ENCODE measurements around the gene PEX14.

PEX14 gene

DNA sequence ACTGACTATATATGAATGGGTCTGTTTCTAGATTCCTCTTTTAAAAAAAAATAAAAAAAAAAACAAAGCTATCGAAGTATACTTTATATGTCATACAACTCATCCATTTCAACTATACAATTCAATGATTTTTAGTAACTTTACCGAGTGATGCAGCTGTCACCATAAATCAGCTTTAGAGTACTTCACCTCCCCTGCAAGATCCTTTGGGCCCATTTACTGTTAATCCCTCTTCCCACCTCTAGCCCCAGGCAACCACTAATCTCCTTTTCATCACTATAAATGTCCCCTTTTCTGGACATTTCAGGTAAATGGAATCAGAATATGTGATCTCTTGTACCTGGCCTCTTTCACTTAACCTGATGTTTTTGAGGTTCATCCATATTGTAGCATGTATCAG is 133.9 kb downstream of the PEX14 start:
- no peaks in the 10 kb centered on the region for H3K27me3 ChIP-seq
- H3K4me3 ChIP-seq: no peak overlapping the region
- H3K36me3 ChIP-seq: peaks cover 35% of the 10 kb centered on the region
- no peak overlapping the region for H3K27ac ChIP-seq
- H3K9ac ChIP-seq: no peak overlapping the region
- no peak overlapping the region for H3K4me2 ChIP-seq
- TF ChIP-seq Cebpa-rat (IDR thresholded peaks at IDR 0.05): no peak
- H3K9me3 ChIP-seq: no peaks in the 10 kb centered on the region
- H3K4me1 ChIP-seq: peaks cover 20% of the 10 kb centered on the region
- peaks cover 11% of the 10 kb centered on the region for H4K20me1 ChIP-seq

DNA sequence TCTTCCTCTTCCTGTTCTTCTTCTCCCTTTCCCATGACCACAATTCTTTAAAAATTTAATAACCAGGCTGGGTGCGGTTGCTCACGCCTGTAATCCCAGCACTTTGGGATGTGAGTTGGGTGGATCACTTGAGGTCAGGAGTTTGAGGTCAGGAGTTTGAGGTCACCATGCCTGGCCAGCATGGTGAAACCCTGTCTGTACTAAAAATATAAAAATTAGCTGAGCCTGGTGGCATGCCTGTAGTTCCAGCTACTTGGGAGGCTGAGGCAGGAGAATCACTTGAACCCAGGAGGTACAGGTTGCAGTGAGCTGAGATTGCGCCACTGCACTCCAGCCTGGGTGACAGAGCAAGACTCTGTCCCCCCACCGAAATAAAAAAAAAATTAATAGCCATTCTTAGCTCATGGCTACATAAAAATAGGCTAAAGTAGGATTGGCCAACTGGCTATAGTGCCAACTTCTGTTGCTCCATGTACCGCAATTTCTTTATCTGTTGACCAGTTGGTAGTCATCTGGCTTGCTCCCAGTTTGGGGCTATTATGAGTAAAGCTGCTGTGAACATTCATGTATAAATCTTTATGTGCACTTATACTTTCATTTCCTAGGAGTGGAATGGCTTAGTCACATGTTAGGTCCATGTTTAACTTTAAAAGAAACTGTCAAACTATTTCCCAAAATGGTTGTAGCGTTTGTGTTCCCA is 136.3 kb downstream of the PEX14 start:
- Histone ChIP-seq H3K4me1 (no peaks in the 10 kb centered on the region), H3K9me3 (no peaks in the 10 kb centered on the region), H3K4me2 (no peak overlapping the region), H3K36me3 (peaks cover 32% of the 10 kb centered on the region; the same call in 1 of the 2 replicates), H4K20me1 (peaks cover 33% of the 10 kb centered on the region), H3K4me3 (no peak overlapping the region), H3K27ac (no peak overlapping the region), H3K9ac (no peak overlapping the region), H3K27me3 (no peaks in the 10 kb centered on the region)
- TF ChIP-seq Cebpa-rat (IDR thresholded peaks at IDR 0.05): no peak

DNA sequence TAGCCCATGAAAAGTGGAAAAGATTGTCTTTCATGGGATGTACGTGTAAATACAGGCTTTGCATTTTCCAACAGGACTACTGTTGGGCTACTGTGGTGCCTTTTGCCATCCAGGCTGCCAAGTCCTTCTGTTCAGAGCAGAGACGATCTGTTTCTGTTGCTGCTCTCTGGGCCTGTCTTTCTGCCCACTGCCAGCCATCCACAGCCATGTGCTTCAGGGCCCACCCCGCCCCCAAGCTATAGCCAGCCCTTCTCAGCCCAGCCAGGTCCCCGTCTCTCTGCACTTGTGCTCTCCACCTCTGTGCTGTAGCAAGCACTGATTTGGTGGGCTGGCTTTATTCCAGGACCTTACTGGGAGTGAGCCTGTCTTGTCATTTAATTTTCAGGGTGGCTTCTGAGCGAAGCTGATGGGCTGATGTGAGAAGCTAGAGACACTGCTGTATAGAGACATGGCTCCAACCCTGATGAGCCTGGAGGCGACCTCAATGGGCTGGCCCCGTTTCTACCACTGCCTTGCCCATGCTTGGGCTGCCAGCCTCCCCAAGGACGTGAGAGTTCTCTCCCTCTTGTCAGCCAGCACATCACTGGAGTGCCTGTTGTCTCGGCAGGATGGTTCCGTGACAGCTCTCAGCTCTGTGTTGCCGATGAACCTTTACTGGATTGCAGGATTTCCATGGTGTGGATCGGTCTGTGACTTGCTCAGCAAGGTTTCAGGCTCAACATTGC is 137.8 kb downstream of the PEX14 start:
- peaks cover 27% of the 10 kb centered on the region; the same call in 1 of the 2 replicates for H3K36me3 ChIP-seq
- peaks cover 35% of the 10 kb centered on the region for H4K20me1 ChIP-seq
- no peak for TF ChIP-seq Cebpa-rat (IDR thresholded peaks at IDR 0.05)
- H3K9ac ChIP-seq: no peak overlapping the region
- no peak overlapping the region for H3K27ac ChIP-seq
- H3K9me3 ChIP-seq: no peaks in the 10 kb centered on the region
- no peak overlapping the region for H3K4me2 ChIP-seq
- H3K4me1 ChIP-seq: no peaks in the 10 kb centered on the region
- H3K27me3 ChIP-seq: no peaks in the 10 kb centered on the region
- no peak overlapping the region for H3K4me3 ChIP-seq

DNA sequence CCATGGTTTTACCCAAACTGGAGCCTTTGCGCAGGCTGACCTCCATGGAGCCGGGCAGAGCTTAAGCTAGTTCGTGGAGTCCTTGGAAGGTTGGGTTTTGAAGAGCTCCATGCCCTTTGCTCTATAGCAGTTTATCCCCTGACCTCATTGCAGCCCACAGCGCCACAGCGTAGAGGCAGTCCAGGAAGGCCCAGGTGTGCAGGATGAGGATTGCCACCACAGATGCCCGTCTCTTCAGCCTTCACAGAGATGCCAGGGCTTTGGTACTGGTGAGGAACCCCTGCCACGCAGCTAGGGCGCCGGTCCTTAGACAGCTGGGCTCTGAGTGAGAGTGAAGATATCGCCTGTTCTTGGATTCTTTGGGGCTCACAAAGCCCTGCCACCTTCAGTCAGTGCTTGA is 138.6 kb downstream of the PEX14 start:
- TF ChIP-seq Cebpa-rat (IDR thresholded peaks at IDR 0.05): no peak
- H4K20me1 ChIP-seq: peaks cover 35% of the 10 kb centered on the region

DNA sequence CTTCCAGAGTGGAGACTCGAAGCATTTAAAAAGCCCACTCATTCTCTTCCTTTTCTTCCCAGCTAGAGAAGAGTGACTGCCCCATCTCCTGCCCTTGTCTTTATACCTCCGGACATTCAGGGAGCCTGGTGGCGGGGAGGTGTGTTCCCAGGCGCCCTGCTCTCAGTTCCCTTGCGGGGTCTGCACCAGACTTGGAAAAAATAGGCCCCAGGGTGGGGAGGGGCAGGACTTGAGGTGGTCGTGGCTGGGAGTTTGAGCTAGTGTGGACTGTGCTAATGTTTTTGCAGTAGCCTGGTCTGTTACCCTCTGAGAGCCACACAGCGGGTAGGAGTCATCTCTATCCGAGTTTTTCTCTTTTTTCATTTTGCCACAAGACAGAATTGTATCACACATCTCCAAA is 139.1 kb downstream of the PEX14 start:
- Histone ChIP-seq H3K9me3 (no peaks in the 10 kb centered on the region), H3K4me1 (no peaks in the 10 kb centered on the region), H3K27me3 (no peaks in the 10 kb centered on the region), H3K36me3 (peaks cover 32% of the 10 kb centered on the region; the same call in 1 of the 2 replicates), H3K27ac (no peak overlapping the region), H3K9ac (no peak overlapping the region), H3K4me3 (no peak overlapping the region), H3K4me2 (no peak overlapping the region), H4K20me1 (peaks cover 35% of the 10 kb centered on the region)
- no peak for TF ChIP-seq Cebpa-rat (IDR thresholded peaks at IDR 0.05)

More for the DNA sequence above, 138.6 kb downstream of the PEX14 start:
- Histone ChIP-seq H3K27ac (no peak overlapping the region), H3K4me2 (no peak overlapping the region), H3K9me3 (no peaks in the 10 kb centered on the region), H3K36me3 (peaks cover 27% of the 10 kb centered on the region; the same call in 1 of the 2 replicates), H3K9ac (no peak overlapping the region), H3K4me3 (no peak overlapping the region), H3K27me3 (no peaks in the 10 kb centered on the region), H3K4me1 (no peaks in the 10 kb centered on the region)

DNA sequence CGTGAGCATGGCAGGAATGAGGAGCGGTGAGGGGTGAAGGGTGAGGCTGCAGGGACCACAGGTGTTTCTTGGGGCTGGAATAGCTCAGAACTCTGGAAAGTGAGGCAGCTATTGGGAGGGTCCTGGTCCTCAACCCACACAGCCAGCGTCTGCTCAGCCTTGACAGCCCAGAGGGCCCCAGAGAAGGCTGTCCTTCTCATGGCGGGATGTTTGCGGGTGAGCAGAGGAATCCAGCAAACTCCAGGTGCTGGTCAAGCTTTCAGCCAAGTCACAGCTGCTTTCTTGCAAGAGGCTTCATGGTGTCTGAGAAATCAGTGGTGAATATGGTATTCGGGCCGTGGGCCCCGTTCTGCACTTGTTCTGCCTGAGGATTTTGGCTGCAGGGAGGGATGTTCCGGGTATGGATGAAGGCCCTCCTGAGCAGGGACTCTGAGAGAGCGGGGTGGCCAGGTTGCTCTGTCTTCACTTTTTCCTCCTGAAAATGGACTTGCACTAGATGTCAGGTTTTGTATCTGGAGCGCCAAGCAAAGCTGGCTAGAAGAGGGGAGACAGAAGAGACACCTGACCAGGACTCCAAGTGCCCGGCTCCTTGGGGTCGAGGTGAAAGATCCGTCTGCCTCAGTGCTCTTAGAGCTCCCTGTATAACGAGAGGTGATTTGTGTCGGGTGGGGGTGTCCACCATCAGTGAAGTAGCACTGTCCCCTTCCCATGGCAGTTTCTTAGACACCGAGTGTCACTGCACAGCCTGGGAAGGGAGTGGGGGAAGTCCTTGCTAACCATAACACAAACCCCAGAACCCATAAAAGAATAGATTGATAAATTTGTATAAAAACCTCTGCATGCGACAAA is 139.9 kb downstream of the PEX14 start:
- Histone ChIP-seq H3K27ac (no peak overlapping the region), H3K4me1 (no peaks in the 10 kb centered on the region), H3K36me3 (peaks cover 35% of the 10 kb centered on the region; the same call in 1 of the 2 replicates), H3K9ac (no peak overlapping the region), H3K9me3 (no peaks in the 10 kb centered on the region), H3K4me3 (no peak overlapping the region), H3K27me3 (no peaks in the 10 kb centered on the region), H3K4me2 (no peak overlapping the region), H4K20me1 (peaks cover 35% of the 10 kb centered on the region)
- TF ChIP-seq Cebpa-rat (IDR thresholded peaks at IDR 0.05): no peak

DNA sequence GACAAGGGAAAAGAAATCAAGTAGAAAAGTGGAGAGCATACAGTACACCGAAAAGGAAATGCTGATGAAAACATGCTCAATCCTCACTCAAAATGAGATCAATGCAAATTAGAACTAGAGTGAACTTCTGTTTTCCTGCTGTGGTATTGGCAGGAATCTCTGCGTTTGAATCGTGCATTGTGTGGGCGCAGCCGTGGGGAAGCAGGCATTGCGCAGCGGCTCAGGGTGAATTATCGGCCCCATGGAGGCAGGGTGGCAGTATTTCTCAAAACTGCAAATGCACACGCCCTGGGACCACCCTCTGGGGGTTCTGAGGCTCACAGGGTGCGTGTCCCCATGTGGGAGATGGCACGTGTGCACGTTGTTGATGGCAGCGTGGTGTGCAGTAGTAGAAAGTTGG is 140.6 kb downstream of the PEX14 start:
- TF ChIP-seq Cebpa-rat (IDR thresholded peaks at IDR 0.05): no peak
- no peak overlapping the region for H3K9ac ChIP-seq

DNA sequence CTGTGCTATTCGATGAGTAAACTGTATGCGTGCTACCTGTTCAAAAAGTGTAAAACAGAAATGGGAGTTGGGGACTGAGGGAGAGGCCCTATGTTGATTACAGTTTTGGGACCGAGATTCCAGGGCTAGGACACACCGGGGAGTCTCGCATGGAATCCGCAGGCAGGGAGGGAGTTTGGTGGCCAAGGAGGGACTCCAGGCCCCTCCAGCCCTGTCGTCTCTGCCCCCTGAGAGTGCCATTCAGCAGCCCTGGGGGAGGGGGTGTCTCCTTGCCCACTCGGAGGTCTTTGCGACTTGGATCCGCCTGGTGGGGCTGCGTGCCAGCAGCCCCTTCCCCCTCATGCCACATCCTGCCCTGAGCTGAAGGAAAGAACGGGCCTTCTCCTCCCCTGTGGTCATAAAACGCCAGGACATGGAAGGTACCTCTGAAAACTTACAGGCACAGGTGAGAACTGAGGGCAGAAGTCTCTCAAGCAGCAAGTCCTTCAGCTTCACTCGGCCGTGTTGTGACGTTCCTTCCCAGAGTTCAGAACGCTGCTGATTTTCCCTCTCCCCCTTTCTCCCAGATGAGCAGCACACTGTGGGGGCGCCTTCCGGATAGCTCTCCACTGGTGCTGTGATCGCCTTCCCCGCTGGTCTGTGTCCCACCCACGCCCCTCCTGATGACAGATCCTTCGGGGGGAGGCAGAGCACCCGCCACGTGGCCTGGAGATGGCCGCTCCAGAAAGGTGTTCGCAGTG is 141.4 kb downstream of the PEX14 start:
- Histone ChIP-seq H3K4me3 (no peak overlapping the region), H3K36me3 (peaks cover 40% of the 10 kb centered on the region; the same call in 1 of the 2 replicates), H3K27ac (no peak overlapping the region), H3K9me3 (no peaks in the 10 kb centered on the region), H4K20me1 (peaks cover 35% of the 10 kb centered on the region), H3K9ac (no peak overlapping the region), H3K27me3 (no peaks in the 10 kb centered on the region), H3K4me2 (no peak overlapping the region), H3K4me1 (no peaks in the 10 kb centered on the region)
- TF ChIP-seq Cebpa-rat (IDR thresholded peaks at IDR 0.05): no peak

More for the DNA sequence above, 140.6 kb downstream of the PEX14 start:
- Histone ChIP-seq H3K4me1 (no peaks in the 10 kb centered on the region), H3K4me2 (no peak overlapping the region), H3K4me3 (no peak overlapping the region), H3K9me3 (no peaks in the 10 kb centered on the region), H3K27ac (no peak overlapping the region), H3K36me3 (peaks cover 40% of the 10 kb centered on the region; the same call in 1 of the 2 replicates), H4K20me1 (peaks cover 35% of the 10 kb centered on the region), H3K27me3 (no peaks in the 10 kb centered on the region)

DNA sequence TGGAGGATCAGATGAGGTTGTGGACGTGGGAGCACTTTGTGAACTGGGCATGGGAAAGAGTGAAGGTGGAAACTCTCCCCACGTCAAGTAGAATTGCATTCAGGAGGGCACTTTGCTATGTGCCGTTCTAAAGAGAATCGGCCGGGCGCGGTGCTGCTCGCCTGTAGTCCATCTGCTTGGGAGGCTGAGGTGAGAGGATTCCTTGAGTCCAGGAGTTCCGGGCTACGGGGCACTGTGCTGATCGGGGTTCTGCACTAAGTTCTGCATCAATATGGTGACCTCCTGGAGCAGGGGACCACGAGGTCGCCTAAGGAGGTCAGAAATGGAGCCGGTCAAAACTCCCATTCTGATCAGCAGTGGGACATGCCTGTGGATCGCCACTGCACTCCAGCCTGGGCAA is 141.9 kb downstream of the PEX14 start:
- Histone ChIP-seq H4K20me1 (peaks cover 35% of the 10 kb centered on the region), H3K36me3 (peaks cover 42% of the 10 kb centered on the region; the same call in 1 of the 2 replicates), H3K9ac (no peak overlapping the region), H3K27me3 (no peaks in the 10 kb centered on the region), H3K4me2 (no peak overlapping the region), H3K27ac (no peak overlapping the region), H3K4me1 (no peaks in the 10 kb centered on the region), H3K4me3 (no peak overlapping the region), H3K9me3 (no peaks in the 10 kb centered on the region)
- no peak for TF ChIP-seq Cebpa-rat (IDR thresholded peaks at IDR 0.05)

Data from BLaER1 (cell line).